Astrocyte (in vitro differentiated cells and primary cell): ENCODE measurements around the gene PLPP3.

Source experiments
- CTCF ChIP-seq: IDR thresholded peaks from 2 replicates; pipeline ENCODE4 v1.5.1; 2011; ENCODE audit warnings: low read depth, mild to moderate bottlenecking, inconsistent platforms, low read length, moderate library complexity; ENCODE audit not compliant: insufficient read depth
- EZH2 ChIP-seq: IDR thresholded peaks from 2 replicates; pipeline ENCODE4 v1.6.1; 2012; ENCODE audit warnings: mild to moderate bottlenecking, low read length, inconsistent platforms; ENCODE audit not compliant: insufficient read depth

- TF ChIP-seq CTCF (no peak), EZH2 (no peak)
These were observed 39.8 kb downstream of the PLPP3 start for GRCh38 chr1:56539520-56539931.
